Right cardiac atrium (tissue), 5 donors: ENCODE results near the gene FRS2. TPM values are rescaled to one million over a fixed set of nuclear protein-coding genes. Genes with fewer than 3 reads are reported as not detected.

Source experiments
- ATAC-seq, 2 donors: fragments of 200-7000 bp; cut with Tn5 transposase; one replicate each; pipeline versions ENCODE4 v1.8.0 to v1.9.1; 2020; ENCODE audit warnings: moderate library complexity in 2 of 2, mild to moderate bottlenecking in 1 of 2
- DNase-seq, 3 donors: peaks; one replicate each; pipeline ENCODE4 v3.0.0-alpha.2; 2020
- H3K27ac ChIP-seq: one replicate; pipeline ENCODE4 v1.5.1; 2013; ENCODE audit warnings: mild to moderate bottlenecking, low read length, control low read depth, moderate library complexity
- H3K27me3 ChIP-seq: one replicate; pipeline ENCODE4 v1.6.1; 2013; ENCODE audit not compliant: control insufficient read depth, insufficient read depth
- H3K4me1 ChIP-seq: one replicate; pipeline ENCODE4 v1.6.1; 2013; ENCODE audit warnings: low read length; ENCODE audit not compliant: control insufficient read depth, insufficient read depth
- H3K4me3 ChIP-seq: one replicate; pipeline ENCODE4 v1.5.1; 2013; ENCODE audit warnings: low read length, control low read depth
- H3K9me3 ChIP-seq: one replicate; pipeline ENCODE4 v1.6.1; 2013; ENCODE audit warnings: low read length; ENCODE audit not compliant: control insufficient read depth
- WGBS: extraction: QIAGEN DNeasy Blood & Tissue Kit; methylation state at CpG from one replicate; pipeline ENCODE4 v1.1.7; 2013; 5-methylcytosine and 5-hydroxymethylcytosine counted together
- intact Hi-C, 4 donors: fragments of 100-400 bp; cut with DNase I; formaldehyde crosslinking; loops; one replicate each; pipeline versions ENCODE4 v1.11.0 to v1.14.0; 2022 to 2023
- polyA plus RNA-seq: library from polyadenylated mRNA; stranded (reverse); fragments of 200-250 nt; gene quantifications from one replicate; pipeline ENCODE4 v1.2.3, GENCODE V29; 2013
- total RNA-seq, 4 donors: library from RNA; stranded (reverse); fragmentation: NEBNext Ultra II Directional; extraction: Animal tissue kit (Norgen Biotek cat#: 25700); gene quantifications; one replicate each; pipeline ENCODE4 v1.2.1, GENCODE V29; 2021
- donor health status: healthy with polysubstance abuse.
- donor health status: DM: no; HTN: yes; CAD: no.
- donor health status: DM: no; HTN: no; CAD: no.
- donor health status: DM: no; HTN: yes; CAD: no; lungs with severe emphysema.
- donor health status: DM: yes; HTN: yes; CAD: no.

Gene FRS2
- total and polyA plus RNA-seq, 5 donors, result 6.2 to 38.6 (median 27.4) TPM

GRCh38 chr12:69466867-69467266, 3.3 kb upstream of the FRS2 start:
- no peaks in the 10 kb centered on the region for H3K9me3 ChIP-seq
- intact Hi-C loops, result loop anchor here in 1 of 4 donors (5.0 kb wide), 1 partner anchor 100 kb away; no protein-coding TSS in a partner anchor
- H3K27me3 ChIP-seq, result no peaks in the 10 kb centered on the region
- H3K4me1 ChIP-seq, result no peaks in the 10 kb centered on the region
- DNase-seq (no peak), ATAC-seq (no peak)
- H3K4me3 ChIP-seq, result no peak overlapping the region
- H3K27ac ChIP-seq, result no peak overlapping the region
- 87% methylated on average over 1 of the region's 1 CpG for WGBS

- 59% methylated on average over 4 of the region's 4 CpGs for WGBS
- no peak overlapping the region for H3K4me3 ChIP-seq
- ATAC-seq, result no peak
- no peaks in the 10 kb centered on the region for H3K4me1 ChIP-seq
- no peaks in the 10 kb centered on the region for H3K27me3 ChIP-seq
- intact Hi-C loops, result loop anchor here in 1 of 4 donors (5.0 kb wide), 1 partner anchor 100 kb away; no protein-coding TSS in a partner anchor
- H3K27ac ChIP-seq, result no peak overlapping the region
- DNase-seq, result no peak
- H3K9me3 ChIP-seq, result no peaks in the 10 kb centered on the region
Observed at GRCh38 chr12:69467366-69467765, 2.8 kb upstream of the FRS2 start.

- Histone ChIP-seq H3K27me3 (no peaks in the 10 kb centered on the region), H3K4me3 (no peak overlapping the region), H3K4me1 (no peaks in the 10 kb centered on the region), H3K9me3 (no peaks in the 10 kb centered on the region), H3K27ac (no peak overlapping the region)
- DNase-seq (no peak), ATAC-seq (no peak)
- WGBS, result 74% methylated on average over 7 of the region's 7 CpGs
- intact Hi-C loops, result loop anchor here in 1 of 4 donors (5.0 kb wide), 1 partner anchor 99 kb away; no protein-coding TSS in a partner anchor
Observed at GRCh38 chr12:69468237-69469026, 1.8 kb upstream of the FRS2 start.

DNA sequence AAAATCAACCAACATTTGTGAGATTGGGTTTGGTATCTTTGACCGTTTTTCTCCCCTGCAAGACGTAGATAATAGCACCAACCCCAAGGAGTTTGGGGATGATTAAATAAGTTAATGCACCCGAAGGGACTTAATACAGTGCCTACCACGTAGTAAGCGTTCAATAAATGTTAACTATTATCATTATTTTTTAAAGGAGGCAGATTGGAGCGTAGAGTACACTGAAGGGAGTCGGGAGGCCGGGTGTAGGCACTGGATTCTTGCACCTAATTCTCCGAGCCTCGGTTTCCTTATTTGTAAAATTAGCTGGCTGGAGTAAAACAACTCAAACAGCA, 367 bp upstream of the FRS2 start:
- DNase-seq (no peak), ATAC-seq (no peak)
- no peaks in the 10 kb centered on the region for H3K27me3 ChIP-seq
- no peaks in the 10 kb centered on the region for H3K9me3 ChIP-seq
- intact Hi-C loops, result loop anchor here in 3 of 4 donors (5.0 to 10.0 kb wide), 4 partner anchors 55 to 102 kb away; no protein-coding TSS in a partner anchor
- WGBS, result 13% methylated on average over 10 of the region's 10 CpGs
- H3K4me1 ChIP-seq, result peaks cover 3% of the 10 kb centered on the region
- peak overlapping the region; percentile 84 for H3K4me3 ChIP-seq
- peak overlapping the region; percentile 46 for H3K27ac ChIP-seq

DNA sequence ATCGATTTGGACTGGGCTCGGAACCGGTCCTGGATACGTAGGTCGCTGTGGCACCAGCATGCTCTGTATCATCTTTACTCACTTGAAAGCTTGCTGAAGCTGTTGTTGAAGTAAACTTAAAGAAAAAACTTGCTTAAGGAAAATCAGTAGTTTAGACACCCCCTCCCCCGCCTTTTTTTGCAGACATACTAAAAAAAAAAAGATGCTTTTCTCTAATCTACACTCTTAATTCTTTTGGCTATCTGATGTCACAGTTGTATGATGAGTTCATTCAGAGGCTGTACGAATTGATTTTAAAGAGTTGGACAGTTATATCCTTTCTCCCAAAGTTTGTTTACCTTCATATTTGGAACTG, 865 bp downstream of the FRS2 start:
- H3K27me3 ChIP-seq, result no peaks in the 10 kb centered on the region
- no peaks in the 10 kb centered on the region for H3K9me3 ChIP-seq
- H3K4me1 ChIP-seq, result peaks cover 6% of the 10 kb centered on the region
- DNase-seq, result no peak
- H3K27ac ChIP-seq, result peak overlapping the region; percentile 56
- H3K4me3 ChIP-seq, result peak overlapping the region; percentile 84
- intact Hi-C loops, result loop anchor here in 3 of 4 donors (5.0 to 10.0 kb wide), 3 partner anchors 54 to 101 kb away; no protein-coding TSS in a partner anchor
- under 1% methylated on average over 7 of the region's 7 CpGs for WGBS
- ATAC-seq, result no peak

- Histone ChIP-seq H3K27ac (no peak overlapping the region), H3K4me3 (peak overlapping the region; percentile 84), H3K27me3 (no peaks in the 10 kb centered on the region), H3K4me1 (peaks cover 6% of the 10 kb centered on the region), H3K9me3 (no peaks in the 10 kb centered on the region)
- intact Hi-C loops, result loop anchor here in 3 of 4 donors (5.0 to 10.0 kb wide), 3 partner anchors 53 to 100 kb away; no protein-coding TSS in a partner anchor
- no peak for DNase-seq
- ATAC-seq, result no peak
- 69% methylated on average over 5 of the region's 5 CpGs for WGBS
Observed at GRCh38 chr12:69471667-69472385, 1.6 kb downstream of the FRS2 start.

- H3K9me3 ChIP-seq, result no peaks in the 10 kb centered on the region
- peaks cover 6% of the 10 kb centered on the region for H3K4me1 ChIP-seq
- WGBS, result 61% methylated on average over 2 of the region's 2 CpGs
- ATAC-seq, result no peak
- peak overlapping the region; percentile 21 for H3K27ac ChIP-seq
- H3K4me3 ChIP-seq, result no peak overlapping the region
- no peak for DNase-seq
- intact Hi-C loops, result loop anchor here in 3 of 4 donors (5.0 to 10.0 kb wide), 3 partner anchors 52 to 99 kb away; no protein-coding TSS in a partner anchor
- H3K27me3 ChIP-seq, result no peaks in the 10 kb centered on the region
Observed at GRCh38 chr12:69473262-69473661, 3.1 kb downstream of the FRS2 start.

- intact Hi-C loops, result loop anchor here in 3 of 4 donors (5.0 to 10.0 kb wide), 3 partner anchors 50 to 98 kb away; no protein-coding TSS in a partner anchor
Observed at GRCh38 chr12:69474456-69474855, 4.3 kb downstream of the FRS2 start.

DNA sequence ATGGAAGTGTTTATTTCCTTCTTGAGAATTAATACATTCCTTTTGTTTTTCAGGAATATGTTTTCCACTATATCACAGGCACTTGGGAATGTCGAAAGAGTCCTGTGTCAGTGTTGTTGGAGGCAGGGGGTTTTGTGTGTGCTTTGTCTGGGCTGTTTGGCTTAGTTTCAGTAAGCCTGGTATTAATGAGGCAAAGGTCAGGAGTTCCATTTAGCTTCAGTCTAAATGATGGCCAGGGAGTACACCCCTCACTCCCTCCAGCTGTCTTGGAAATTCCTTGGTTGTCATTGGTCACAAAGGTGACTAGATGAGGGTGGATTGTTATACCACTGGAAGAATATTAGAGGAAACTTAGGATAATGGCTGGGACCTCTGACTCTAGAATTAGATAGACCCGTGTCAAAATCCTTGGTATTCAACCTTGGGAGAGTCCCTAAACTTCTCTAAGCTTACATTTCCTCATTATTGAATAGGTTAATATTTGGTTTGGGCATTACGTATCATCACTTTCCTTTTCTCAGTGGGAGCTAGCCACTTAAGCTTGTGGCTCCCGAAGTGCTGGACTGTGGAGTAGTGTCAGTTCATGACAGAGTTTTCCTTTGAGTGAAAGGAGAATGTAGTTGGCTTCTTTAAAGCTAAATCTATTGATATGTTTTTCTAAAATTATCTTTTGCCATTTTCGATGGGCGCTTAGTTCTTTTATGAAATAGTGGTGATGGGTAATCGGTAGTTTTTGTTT, 5.2 kb downstream of the FRS2 start:
- DNase-seq (no peak), ATAC-seq (peak; percentile 36 to 58)
- Histone ChIP-seq H3K9me3 (no peaks in the 10 kb centered on the region), H3K4me3 (peak overlapping the region; percentile 3), H3K27ac (peak overlapping the region; percentile 92), H3K4me1 (peaks cover 6% of the 10 kb centered on the region), H3K27me3 (no peaks in the 10 kb centered on the region)
- intact Hi-C loops, result loop anchor here in 2 of 4 donors (10.0 kb wide), 2 partner anchors 49 to 89 kb away; no protein-coding TSS in a partner anchor
- 30% methylated on average over 7 of the region's 7 CpGs for WGBS

More at GRCh38 chr12:69474456-69474855, 4.3 kb downstream of the FRS2 start:
- Histone ChIP-seq H3K27ac (no peak overlapping the region), H3K9me3 (no peaks in the 10 kb centered on the region), H3K27me3 (no peaks in the 10 kb centered on the region), H3K4me1 (peaks cover 6% of the 10 kb centered on the region), H3K4me3 (no peak overlapping the region)
- no peak for DNase-seq
- ATAC-seq, result no peak
- WGBS, result 38% methylated on average over 2 of the region's 2 CpGs

GRCh38 chr12:69476276-69477017, 6.3 kb downstream of the FRS2 start:
- H3K4me3 ChIP-seq, result peak overlapping the region; percentile 3
- H3K27ac ChIP-seq, result peak overlapping the region; percentile 62
- ATAC-seq (peak; percentile 44 to 53), DNase-seq (no peak)
- no peaks in the 10 kb centered on the region for H3K9me3 ChIP-seq
- WGBS, result 55% methylated on average over 6 of the region's 6 CpGs
- H3K4me1 ChIP-seq, result peaks cover 8% of the 10 kb centered on the region
- H3K27me3 ChIP-seq, result no peaks in the 10 kb centered on the region
- intact Hi-C loops, result loop anchor here in 2 of 4 donors (10.0 kb wide), 2 partner anchors 48 to 88 kb away; no protein-coding TSS in a partner anchor
